GM18873 (cell line): Measurements from ENCODE around the gene PDE4B.

Experiments
- ATAC-seq: cut with Tn5 transposase; IDR thresholded peaks from one replicate; pipeline ENCODE4 v1.9.1; 2021; ENCODE audit warnings: mild to moderate bottlenecking, moderate library complexity, moderate number of reproducible peaks; ENCODE audit not compliant: unreplicated experiment, low FRiP score

The PDE4B gene

DNA sequence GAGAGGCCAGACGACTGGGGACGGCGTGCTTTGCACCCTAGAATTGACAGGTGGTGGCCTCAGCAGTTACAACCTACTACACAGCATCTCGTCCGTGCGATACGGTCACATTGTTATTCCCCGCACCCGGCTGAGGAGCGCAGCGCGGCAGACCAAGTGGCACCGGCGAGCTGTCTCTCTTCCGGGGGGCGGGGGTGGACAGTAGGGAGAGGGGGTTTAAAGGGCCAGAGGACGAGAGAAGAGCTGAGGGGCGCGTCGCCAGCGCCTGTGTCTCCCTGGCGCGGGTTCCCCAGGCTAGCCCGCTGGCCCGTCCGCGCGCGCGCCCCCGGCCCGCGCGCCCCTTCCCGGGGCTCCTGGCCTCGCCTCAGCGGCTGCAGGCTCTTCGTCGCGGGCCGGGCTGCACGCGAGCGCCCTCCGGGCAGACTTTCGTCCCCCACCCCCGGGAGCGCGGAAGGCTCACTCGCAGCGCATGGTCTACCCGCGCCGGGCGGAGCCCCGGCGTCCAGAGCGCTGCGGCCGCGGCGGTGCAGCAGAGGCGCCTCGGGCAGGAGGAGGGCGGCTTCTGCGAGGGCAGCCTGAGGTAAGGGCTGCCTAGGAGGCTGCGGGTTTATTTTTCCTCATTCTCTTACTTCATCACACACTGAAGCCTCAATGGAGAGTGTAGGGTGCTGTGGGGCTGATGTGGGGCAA, at the start of gene PDE4B:
PDE4B (plus strand) TSS at position 227 of the 690 bp plus-strand sequence.
- no peak for ATAC-seq

DNA sequence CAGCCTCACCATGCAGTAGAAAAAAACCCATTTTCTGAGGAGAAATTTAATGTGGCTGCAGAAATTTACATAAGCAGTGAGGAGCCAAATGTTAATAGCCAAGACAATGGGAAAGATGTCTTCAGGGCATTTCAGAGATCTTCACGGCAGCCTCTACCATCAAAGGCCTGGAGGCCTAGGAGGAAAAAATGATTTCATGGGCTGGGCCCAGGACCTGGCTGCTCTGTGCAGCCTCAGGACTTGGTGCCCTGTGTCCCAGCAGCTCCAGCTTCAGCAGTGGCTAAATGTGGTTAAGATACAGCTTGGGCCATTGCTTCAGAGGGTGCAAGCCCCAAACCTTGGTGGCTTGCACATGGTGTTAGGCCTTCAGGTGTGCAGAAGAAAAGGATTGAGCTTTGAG, 48.0 kb upstream of the PDE4B start:
- no peak for ATAC-seq

DNA sequence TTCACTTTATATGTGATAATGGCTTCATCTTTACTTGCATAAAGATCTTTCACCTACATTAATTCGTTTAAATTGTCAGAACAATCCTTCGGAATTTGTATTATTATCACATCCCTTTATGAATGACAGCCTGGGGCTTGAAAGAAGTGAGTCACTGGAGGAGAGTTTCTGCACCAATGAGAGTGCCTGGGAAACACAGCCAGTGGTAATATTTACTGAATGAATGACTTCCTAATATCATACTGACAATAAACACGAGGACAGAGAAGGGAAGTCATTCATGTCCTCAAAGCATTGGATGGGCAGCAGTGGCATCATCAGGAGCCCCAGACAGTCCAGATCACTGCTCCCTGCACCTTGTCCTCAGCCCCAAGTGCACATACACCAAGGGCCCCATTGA, 40.7 kb upstream of the PDE4B start:
- no peak for ATAC-seq

DNA sequence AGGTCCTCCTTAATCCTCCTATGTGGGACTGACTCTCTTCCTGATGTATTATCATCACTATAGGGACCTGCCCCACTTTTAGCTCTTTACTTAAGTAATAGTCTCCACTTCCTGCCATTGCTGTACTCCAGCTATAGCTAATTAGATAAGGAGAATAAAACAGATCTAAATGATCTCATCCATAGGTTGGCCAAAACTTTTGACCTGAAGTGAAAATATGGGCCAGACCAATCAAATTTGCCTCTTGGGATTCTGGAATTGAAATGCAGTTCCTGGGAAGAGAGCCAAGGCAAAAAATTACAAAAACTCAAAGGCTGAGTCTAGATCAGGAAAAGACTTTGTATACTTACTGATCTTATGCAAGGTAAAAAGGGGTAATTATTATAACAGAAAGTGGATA, 36.1 kb upstream of the PDE4B start:
- no peak for ATAC-seq

DNA sequence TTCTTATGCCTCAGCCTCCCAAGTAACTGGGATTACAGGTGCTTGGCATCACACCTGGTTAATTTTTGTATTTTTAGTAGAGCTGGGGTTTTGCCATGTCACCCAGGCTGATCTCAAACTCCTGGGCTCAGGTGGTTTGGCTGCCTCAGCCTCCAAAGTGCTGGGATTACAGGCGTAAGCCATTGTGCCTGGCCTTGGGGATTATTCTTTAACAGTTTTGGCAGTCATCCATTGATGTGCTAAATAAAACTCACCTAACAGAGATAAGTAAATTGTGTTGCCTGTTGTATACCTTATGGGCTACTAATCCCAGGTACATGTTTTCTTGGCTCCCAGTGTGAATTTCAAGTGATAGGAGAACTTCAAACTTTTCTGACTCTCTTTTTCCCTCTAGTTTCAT, 35.2 kb upstream of the PDE4B start:
- no peak for ATAC-seq

DNA sequence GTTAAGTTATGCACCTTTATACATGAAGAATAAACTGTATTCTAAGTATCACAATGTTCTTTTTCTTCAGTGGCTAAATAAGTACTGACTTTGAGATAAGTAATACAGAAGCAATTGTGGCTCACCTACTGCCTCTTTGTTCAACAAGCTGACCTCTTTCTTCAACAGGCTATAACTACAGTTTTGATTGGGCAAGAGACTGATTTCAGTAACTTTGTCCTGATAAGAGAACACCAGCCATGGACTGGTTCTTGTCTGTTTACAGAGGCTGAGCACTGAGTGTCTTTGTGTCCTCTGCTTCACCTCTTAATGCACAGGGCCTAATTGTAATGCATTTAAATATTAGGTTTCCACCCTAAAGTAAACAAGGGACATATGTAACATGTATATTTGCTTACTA, 34.6 kb upstream of the PDE4B start:
- ATAC-seq: no peak

DNA sequence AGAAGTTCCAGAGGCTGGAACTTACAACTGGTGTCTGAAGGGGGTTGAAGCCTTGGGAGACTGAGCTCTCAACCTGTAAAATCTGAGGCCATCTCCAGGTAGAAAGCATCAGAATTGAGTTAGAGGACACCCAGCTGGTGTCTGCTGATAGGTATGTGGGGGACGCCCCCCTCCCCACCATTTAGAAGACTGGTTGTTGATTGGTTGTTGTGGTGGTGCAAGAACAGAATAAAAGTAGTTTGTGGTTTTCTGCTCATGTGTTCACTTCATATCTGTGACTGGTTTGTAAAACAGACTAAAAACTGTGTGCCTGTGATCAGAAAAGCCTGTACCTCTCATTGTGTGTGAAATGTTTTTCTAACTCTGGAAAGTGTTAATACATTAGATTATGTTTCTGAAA, 33.2 kb upstream of the PDE4B start:
- no peak for ATAC-seq

DNA sequence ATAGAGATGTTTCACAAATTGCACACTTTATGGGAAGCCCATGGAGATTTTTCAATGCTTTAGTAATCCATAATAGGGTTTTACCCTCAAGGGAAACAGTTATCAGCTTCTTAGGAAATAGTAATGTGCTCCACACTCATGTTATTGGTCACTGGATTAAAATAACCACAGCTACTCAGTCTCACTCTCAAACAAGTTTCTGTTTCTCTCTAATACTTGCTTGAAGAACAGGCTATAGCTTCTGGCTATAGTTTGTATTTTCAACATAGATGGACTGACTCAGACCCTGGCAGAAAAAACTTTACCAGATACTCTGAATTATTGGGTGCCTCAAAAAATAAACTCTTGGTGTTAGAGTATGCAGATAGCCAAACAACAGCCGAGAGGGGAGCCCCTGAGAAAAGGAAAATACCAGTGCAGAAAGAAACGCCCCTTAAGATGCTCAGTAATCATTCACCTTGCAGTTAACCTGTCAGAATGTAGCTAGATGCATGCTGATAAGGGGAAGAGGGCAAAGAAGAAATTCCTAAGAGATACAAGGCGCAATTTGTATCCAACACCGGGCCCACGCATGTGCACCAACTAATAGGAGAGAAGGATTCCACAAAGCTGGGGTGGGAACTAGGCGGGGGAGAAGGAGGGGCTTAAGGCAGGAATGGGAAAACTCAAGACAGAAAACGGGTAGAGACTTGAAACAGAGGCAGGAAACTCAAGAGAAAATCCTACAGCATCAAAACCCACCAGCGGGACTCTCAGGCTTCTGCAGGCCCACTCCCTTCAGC, 30.4 kb upstream of the PDE4B start:
- ATAC-seq: peak; percentile 93

DNA sequence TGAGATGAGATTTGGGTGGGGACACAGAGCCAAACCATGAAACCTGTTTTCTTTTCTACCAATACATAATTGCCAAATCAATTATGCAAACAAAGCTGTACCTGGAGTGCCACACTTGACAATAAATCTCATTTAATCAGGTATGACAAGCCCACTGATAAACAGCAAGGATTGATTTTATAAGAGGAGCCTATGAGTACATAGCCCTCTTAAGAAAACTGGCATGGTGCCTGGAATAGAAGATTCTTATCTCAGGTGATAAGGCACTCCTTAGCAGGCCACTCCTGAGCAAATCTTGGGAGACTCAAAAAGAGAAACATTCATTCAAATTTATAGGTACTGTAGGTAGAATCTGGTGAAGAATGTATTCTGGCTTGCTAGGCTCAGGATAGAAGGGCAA, 28.6 kb upstream of the PDE4B start:
- ATAC-seq: no peak

DNA sequence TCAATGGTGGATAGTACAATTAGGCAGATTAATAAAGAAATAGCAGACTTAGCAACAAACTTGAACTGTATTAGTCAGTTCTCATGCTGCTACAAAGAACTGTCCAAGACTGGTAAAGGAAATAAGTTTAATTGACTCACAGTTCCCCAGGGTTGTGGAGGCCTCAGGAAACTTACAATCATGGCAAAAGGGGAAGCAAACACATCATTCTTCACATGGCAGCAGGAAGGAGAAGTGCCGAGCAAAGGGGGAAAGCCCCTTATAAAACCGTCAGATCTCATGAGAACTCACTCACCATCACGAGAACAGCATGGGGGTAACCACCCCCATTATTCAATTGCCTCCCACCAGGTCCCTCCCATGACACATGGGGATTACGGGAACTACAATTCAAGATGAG, 27.1 kb upstream of the PDE4B start:
- ATAC-seq: no peak

DNA sequence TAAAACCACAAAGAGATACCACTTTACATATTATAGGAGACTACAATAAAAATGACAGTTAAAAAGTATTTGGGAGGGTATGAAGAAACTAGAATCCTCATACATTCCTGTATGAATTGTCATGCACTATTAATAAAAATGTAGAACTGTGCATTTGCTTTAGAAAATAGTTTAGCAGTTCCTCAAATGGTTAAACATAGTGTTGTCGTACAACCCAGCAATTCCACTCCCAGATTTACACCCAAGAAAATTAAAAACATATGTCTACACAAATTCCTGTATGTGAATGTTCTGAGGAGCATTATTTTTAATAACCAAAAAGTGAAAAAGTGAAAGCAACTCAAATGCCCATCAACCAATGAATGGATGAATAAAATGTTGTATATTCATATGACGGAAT, 23.1 kb upstream of the PDE4B start:
- no peak for ATAC-seq

DNA sequence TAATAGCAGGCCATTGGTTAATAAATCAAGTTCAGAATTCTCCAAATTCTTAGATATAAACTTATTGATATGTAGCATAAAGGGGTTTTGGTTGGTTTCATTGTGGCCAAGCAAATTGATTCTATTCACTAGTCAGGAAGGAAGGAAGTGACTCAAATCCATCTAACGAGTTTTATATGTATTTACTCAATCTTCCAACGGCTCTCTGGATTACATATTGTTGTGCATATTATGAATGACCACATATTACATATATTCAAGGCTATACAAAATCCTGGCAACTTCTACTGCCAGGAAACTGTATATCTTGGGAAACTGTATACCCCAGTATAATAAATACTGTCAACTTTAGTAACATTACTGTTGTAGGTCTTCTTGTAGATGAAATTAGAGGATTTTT, 20.1 kb upstream of the PDE4B start:
- no peak for ATAC-seq

DNA sequence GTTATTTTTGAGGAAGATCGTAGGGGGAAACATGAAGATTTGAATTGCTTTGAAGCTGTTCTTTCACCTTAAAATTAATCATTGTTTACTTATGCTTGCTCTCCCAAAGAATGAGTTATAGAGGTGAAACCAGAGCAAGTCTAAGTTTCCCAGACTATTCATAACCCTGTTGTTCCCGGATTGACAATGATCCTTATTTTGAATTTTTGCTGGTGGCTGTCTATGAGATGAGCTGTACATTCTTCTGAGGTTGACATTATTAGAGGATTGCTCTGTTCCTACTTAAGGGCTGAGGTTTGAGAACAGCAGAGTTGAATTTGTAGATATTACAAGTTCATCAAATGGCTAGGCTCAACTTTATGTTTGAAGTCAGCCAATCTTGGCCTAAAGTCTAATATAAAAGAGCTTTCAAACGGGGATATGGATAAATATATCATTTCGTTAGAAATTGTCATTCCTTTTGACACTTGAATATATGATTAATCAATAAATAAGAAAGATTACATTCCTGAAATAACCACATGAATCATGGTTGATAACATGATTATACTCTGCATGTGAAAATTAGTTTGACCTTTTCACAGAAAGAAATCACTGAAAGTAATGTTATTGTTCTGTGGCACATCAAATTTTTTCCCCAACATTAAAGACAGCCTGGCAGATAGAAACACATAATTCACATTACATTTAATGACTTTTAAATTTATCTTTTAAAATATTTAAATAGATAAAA, 19.1 kb upstream of the PDE4B start:
- no peak for ATAC-seq

DNA sequence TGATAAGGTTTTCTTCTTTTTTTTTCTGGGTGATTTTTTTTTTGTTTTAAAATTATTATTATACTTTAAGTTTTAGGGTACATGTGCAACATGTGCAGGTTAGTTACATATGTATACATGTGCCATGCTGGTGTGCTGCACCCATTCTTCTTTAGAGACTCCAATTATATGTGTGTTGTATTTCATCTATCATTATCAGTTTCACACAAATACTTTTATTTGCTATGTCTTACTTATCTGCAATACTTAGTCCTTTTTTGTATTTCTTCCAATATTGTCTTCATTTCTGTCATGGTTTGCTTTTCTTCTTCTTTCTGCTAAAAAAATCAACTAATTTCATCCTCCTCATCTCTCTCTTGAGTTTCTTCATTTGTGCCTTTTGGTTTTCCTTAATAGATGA, 3.9 kb upstream of the PDE4B start:
- no peak for ATAC-seq

DNA sequence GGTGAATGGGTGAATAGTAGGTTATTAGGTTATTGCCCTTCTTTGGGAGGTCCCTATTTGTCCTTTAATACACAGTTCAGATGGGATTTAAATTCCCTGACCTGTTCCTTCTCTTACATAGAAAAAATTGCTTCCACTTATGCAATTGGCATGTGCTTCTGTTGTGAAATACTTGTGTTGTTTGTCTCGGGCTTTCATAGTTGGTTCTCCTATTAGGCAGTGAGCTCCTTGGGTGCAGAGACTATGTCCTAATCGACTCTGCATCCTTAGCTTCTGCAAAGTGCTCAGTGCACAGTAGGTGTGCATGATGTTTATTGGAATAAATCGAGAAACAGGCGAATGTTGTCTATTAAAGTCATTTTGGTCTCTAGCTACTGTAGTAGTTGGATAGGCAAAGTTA, 1.3 kb upstream of the PDE4B start:
- no peak for ATAC-seq

DNA sequence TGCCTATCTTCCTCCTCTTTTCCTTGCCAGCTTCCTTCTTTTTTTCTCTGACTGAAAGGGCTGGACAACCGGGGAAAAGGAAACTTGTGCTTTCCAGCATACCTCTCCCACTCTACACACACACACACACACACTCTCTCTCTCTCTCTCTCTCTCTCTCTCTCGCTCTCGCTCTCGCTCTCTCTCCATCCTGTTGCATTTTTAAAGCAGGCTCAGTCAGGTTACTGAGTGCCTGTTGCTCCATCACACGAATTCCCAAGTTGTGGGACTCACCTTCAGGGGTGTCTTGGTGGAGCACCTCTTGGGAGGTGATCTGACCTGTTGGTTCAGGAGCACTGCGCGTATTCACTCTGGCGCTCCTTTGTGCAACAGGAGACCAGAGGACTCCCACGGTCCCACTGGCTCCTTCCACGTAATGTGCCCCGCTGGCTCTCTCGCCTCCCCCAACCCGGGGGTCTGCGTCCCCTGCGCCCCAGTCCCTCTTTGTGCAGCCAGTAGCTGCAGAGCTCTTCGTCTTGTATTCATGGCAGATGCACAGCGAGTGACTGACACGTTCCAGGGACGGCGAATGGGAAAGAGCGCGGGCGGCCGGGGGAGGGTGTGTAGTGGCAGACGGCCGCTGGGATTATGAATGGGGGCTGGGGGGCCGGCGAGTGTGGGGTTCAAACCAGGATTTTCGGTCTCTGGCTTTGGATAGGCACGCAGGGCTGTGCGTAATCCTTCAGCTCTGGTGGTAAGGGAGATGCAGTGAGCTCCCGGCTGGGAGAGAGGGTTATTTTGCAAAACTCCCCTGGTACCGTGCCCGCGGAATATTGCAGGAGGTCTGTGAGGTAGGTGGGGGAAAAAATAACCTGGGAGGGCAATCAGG, 660 bp upstream of the PDE4B start:
- no peak for ATAC-seq

DNA sequence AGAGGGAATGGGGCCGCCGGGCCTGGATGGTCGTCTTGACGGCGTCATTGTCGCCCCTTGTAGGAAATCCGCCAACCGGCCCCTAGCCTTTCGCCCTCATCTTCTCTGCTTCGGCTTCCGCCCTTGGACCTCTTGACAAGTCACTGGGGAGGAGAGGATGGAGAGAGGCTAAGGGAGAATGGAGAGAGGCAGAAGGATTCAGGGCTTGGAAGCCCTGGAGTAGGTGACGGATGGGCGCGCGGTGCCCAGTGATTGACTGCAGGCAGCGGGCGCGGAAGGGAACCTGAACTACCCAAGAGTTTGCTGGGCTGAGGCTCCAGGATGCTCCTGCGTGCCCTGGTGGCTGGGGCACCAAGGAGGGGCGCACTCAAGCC, 651 bp downstream of the PDE4B start:
- no peak for ATAC-seq

DNA sequence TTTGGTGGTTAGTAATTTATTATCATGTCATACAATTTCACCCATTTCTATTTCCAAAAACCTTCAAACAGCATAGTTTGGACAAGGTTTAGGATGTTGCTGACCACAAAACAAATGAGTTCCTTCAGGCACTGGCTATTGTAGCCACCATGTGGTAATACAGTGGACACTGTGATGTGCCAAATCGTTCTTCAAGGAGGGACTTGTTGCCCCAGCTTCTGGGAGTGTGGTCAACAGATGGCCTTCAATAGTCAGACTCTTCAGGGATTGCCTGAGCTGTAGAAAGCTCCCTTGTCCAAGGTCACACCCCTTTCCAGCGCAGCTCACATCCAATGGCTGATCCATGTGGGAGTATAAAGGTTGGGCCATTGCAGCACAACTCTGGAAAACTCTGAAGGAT, 2.6 kb downstream of the PDE4B start:
- ATAC-seq: no peak

DNA sequence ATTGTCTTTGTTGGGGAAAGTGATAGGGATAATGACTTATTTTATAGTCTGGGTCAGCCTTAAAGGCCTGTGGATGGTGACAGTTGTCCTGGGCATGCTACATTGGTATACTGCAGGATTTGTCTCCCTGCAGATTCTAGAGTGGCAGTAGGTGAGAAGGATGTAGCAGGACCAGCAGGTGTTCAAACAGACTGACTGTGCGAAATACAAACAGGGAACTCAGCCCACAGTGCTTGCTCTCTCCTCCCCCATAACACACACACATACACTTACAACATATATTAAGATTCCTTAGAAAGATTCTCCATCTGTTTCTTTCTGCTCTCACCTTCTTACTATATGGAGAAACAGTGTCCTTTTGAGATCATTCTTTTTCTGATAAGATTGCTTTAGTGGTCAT, 6.9 kb downstream of the PDE4B start:
- ATAC-seq: no peak

DNA sequence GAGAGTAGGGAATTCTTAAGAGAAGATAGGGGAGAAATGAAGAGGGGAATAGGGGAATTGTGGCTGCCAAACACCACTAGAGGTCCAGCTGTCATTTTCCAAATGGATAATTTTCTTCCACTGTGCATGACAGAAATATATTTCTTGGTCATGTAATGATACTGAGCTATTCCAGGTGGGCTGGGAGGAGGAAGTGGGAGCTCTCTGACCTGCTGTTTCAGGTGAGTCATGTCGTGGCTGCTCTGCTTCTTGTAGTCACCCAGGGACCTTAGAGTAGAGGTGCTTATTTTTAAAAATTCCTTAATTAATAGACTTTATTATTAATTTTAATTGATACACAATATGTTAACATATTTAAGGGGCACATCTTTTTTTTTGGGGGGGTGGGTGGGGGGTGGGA, 11.9 kb downstream of the PDE4B start:
- no peak for ATAC-seq

DNA sequence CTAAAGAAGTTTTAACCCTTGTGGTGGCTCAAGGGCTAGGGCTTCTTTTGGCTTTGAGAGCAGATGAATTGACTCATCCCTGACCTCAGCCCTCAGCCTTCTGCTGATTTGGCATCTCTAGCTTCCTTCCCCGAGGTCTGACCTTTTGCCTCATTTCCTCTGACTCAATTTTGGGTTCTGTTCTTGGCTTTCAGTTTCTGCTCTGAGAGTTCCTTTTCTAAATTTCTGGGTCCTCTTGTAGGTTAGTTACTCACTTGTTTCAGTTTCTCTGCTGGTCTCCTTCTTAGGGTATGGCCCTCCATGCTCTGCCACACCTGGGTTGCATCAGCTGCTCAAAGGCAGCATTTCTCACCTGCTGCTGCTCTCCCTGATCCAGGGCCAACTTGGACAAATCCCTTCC, 19.4 kb downstream of the PDE4B start:
- ATAC-seq: peak; percentile 99
